PC-3 (cell line): ENCODE results near the gene DMRT1. TPM values are rescaled to one million over a fixed set of nuclear protein-coding genes. Genes with fewer than 3 reads are reported as not detected.

Experiments used
- ATAC-seq: fragments of 200-7000 bp; cut with Tn5 transposase; 2 replicates; pipeline ENCODE4 v1.9.1; 2020; ENCODE audit warnings: mild to moderate bottlenecking, moderate library complexity
- BruUV-seq: library from RNA; stranded (reverse); fragments of 400-500 nt; replicated peaks from 2 replicates; lab custom pipeline; 2021; lab: Mats Ljungman, UMichigan
- CTCF ChIA-PET: fragments of 300-600 bp; sonication (Branson Sonifier 250); formaldehyde crosslinking; loops from one replicate; lab custom pipeline; 2022; ENCODE audit warnings: antibody characterized with exemption; lab: Charles Lee
- POLR2A ChIA-PET: fragments of 300-600 bp; sonication (Branson Sonifier 250); formaldehyde crosslinking; loops from one replicate; lab custom pipeline; 2022; ENCODE audit warnings: antibody characterized with exemption; ENCODE audit not compliant: unreplicated experiment; lab: Charles Lee
- DNase-seq: peaks from one replicate; pipeline ENCODE4 v3.0.0-alpha.2; 2015
- H2AFZ ChIP-seq: fragments of 300-600 bp; sonication (generic); 2 replicates; pipeline ENCODE4 v1.6.0; 2016; ENCODE audit warnings: antibody characterized with exemption, low read length
- H3F3A ChIP-seq: fragments of 300-600 bp; sonication (generic); one replicate; pipeline ENCODE4 v1.6.0; 2017; ENCODE audit warnings: antibody characterized with exemption, low read length, control low read depth, mild to moderate bottlenecking; ENCODE audit not compliant: unreplicated experiment
- H3K27ac ChIP-seq: fragments of 300-600 bp; sonication (generic); 2 replicates; pipeline ENCODE4 v1.5.1; 2016; ENCODE audit warnings: mild to moderate bottlenecking, low read length
- H3K27me3 ChIP-seq: fragments of 300-600 bp; sonication (generic); 2 replicates; pipeline ENCODE4 v1.6.1; 2016; ENCODE audit warnings: low read length, mixed read lengths
- H3K36me3 ChIP-seq: fragments of 300-600 bp; sonication (generic); 2 replicates; pipeline ENCODE4 v1.6.1; 2016; ENCODE audit warnings: low read depth, mixed run types, low read length, mixed read lengths
- H3K4me1 ChIP-seq: fragments of 300-600 bp; sonication (generic); 2 replicates; pipeline ENCODE4 v1.5.1; 2016; ENCODE audit warnings: low read length; ENCODE audit not compliant: insufficient read depth
- H3K4me2 ChIP-seq: fragments of 300-600 bp; sonication (generic); 2 replicates; pipeline ENCODE4 v1.6.0; 2016; ENCODE audit warnings: low read length
- H3K4me3 ChIP-seq: fragments of 300-600 bp; sonication (generic); 2 replicates; pipeline ENCODE4 v1.5.1; 2016; ENCODE audit warnings: mild to moderate bottlenecking, low read length, mixed read lengths
- H3K79me2 ChIP-seq: fragments of 300-600 bp; sonication (generic); 2 replicates; pipeline ENCODE4 v1.6.1; 2017; ENCODE audit warnings: low read length, mixed read lengths
- H3K9ac ChIP-seq: fragments of 300-600 bp; sonication (generic); 2 replicates; pipeline ENCODE4 v1.6.0; 2016; ENCODE audit warnings: mild to moderate bottlenecking, low read length
- H3K9me2 ChIP-seq: fragments of 300-600 bp; sonication (generic); replicated peaks from 2 replicates; pipeline ENCODE4 v1.6.1; 2016; ENCODE audit warnings: mixed run types, low read length, mixed read lengths
- H3K9me3 ChIP-seq: fragments of 300-600 bp; sonication (generic); 2 replicates; pipeline ENCODE4 v1.6.1; 2016; ENCODE audit warnings: low read length, mixed read lengths
- H4K20me1 ChIP-seq: fragments of 300-600 bp; sonication (generic); 2 replicates; pipeline ENCODE4 v1.6.1; 2016; ENCODE audit warnings: low read length, mixed read lengths
- EZH2 ChIP-seq: fragments of 300-600 bp; sonication (generic); IDR thresholded peaks from one replicate; pipeline ENCODE4 v1.6.1; 2017; ENCODE audit warnings: antibody characterized with exemption, mild to moderate bottlenecking, low read length; ENCODE audit not compliant: unreplicated experiment
- EZH2phosphoT487 ChIP-seq: fragments of 300-600 bp; sonication (generic); IDR thresholded peaks from 2 replicates; pipeline ENCODE4 v1.6.1; 2018; ENCODE audit warnings: mild to moderate bottlenecking, antibody characterized with exemption, low read length, borderline replicate concordance
- intact Hi-C: fragments of 100-400 bp; cut with micrococcal nuclease; formaldehyde crosslinking; loops from 2 replicates; pipeline ENCODE4 v1.9.0; 2023
- total RNA-seq: library from RNA; depleted of rRNA; stranded (reverse); fragments of >200 nt; gene quantifications from 2 replicates; pipeline ENCODE4 v1.2.3, GENCODE V29; 2014
- TF ChIP-seq, protein P1 (sequence below): fragments of 300-600 bp; sonication (generic); conservative IDR thresholded peaks from 2 replicates; pipeline ENCODE4 v1.5.1; 2017; ENCODE audit warnings: antibody characterized with exemption, low read depth, mild to moderate bottlenecking, low read length

DMRT1 gene
- total RNA-seq, 1 experiment from 2014 or later = 0.04 TPM

DNA sequence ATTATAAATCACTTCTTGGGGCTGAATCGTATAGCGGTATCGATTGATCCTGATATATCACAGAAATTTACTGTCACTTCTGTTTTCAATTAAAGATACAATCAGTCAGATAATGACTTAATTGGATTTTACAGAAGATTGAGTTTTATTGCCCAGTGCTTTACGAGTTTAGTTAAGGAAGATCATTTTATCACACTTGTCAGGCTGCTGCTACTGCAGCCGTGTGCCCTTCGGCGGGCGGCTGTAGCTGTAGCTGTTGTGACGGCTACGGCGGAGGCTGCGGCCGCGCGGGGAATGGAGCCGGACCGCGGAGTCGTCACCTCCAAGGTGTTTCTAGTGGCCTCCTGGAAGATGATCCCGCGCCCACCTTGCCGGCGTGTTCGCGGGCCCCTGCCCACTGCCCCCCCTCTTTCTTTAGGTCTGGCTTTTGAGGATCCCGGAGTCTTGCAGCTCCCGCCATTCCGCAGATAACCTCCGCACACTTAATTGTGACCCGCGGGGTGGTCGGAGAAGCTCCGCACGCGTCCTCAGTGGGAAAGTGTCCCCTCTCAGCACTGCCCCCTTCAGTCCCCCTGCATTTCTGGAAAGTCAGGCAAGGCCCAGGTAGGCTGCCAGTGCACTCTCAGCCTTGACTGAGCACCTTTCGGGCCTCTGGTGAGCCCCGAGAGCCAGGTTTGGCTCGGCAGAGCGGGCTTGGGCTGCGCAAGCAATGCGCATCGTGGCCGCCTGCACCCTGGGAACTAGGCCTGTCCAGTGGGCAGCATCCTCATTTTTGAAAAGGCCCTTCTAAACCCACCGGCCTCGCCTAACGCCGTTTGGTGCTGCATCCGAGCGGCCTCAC is 128.0 kb downstream of the DMRT1 start:
- no peak overlapping the region for H3K9ac ChIP-seq
- ChIA-PET CTCF (no interaction called here), POLR2A (no interaction called here)
- H3K36me3 ChIP-seq = no peaks in the 10 kb centered on the region
- no peak for DNase-seq
- no peak for TF ChIP-seq EZH2phosphoT487
- H3K9me2 ChIP-seq = no peaks in the 10 kb centered on the region
- no peaks in the 10 kb centered on the region for H4K20me1 ChIP-seq
- peaks cover 21% of the 10 kb centered on the region; the same call in 1 of the 2 replicates for H3K27me3 ChIP-seq
- H3K79me2 ChIP-seq = no peaks in the 10 kb centered on the region
- H3K27ac ChIP-seq = no peak overlapping the region
- H3K9me3 ChIP-seq = no peaks in the 10 kb centered on the region
- intact Hi-C loops = no loop called here
- no peaks in the 10 kb centered on the region for H3F3A ChIP-seq
- no peak overlapping the region for H3K4me2 ChIP-seq
- H3K4me3 ChIP-seq = no peak overlapping the region
- H2AFZ ChIP-seq = no peak overlapping the region
- no peaks in the 10 kb centered on the region for H3K4me1 ChIP-seq
- BruUV-seq = no TSS peak
- ATAC-seq = no peak

DNA sequence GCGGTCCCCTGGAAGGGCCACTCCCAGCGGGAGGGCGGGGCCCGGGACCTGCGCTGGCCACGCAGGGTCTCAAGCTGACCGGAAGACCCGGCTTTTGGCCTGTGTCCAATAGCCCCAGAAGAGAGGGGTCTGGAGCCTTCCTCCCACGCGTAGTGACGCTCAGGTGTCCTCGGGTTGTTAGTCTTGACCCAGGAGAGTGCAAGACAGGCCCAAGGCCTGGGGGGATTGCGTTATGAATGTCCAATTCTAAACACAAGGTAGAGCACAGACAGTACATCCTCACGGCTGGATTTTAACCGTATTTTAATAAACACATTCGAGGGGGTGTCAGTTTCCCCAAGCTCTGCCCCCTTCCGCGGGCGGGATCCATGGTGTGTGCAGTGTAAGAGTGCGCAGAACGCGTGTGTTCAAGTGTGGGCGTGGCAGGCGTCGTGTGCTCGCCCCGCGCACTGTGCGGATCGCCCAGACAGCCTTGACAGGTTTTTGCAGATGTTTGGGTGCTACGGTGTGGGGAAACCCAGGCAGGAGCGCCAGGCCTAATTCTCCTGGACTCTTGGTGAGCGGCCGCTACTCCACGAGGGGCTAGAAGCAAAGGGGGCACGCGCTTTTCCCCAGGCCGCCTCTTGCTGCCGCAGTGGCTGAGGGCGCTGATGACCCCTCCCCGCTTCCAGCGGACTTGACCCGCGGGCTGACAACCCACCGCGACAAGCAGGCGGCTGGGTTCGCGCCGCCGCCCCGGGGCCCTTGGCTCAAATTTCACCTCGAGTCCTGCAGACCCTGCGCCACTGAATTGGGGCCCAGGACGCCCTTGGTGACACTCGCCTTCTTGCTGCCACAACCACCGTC is 128.9 kb downstream of the DMRT1 start:
- H3F3A ChIP-seq = no peaks in the 10 kb centered on the region
- ChIA-PET CTCF (no interaction called here), POLR2A (no interaction called here)
- intact Hi-C loops = no loop called here
- H3K4me3 ChIP-seq = no peak overlapping the region
- H3K4me2 ChIP-seq = no peak overlapping the region
- no peaks in the 10 kb centered on the region for H3K4me1 ChIP-seq
- H3K27ac ChIP-seq = no peak overlapping the region
- H4K20me1 ChIP-seq = no peaks in the 10 kb centered on the region
- TF ChIP-seq EZH2 (no peak), EZH2phosphoT487 (no peak)
- TF ChIP-seq, protein P1, sequence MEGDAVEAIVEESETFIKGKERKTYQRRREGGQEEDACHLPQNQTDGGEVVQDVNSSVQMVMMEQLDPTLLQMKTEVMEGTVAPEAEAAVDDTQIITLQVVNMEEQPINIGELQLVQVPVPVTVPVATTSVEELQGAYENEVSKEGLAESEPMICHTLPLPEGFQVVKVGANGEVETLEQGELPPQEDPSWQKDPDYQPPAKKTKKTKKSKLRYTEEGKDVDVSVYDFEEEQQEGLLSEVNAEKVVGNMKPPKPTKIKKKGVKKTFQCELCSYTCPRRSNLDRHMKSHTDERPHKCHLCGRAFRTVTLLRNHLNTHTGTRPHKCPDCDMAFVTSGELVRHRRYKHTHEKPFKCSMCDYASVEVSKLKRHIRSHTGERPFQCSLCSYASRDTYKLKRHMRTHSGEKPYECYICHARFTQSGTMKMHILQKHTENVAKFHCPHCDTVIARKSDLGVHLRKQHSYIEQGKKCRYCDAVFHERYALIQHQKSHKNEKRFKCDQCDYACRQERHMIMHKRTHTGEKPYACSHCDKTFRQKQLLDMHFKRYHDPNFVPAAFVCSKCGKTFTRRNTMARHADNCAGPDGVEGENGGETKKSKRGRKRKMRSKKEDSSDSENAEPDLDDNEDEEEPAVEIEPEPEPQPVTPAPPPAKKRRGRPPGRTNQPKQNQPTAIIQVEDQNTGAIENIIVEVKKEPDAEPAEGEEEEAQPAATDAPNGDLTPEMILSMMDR = no peak
- H3K27me3 ChIP-seq = peaks cover 15% of the 10 kb centered on the region; the same call in 1 of the 2 replicates
- H2AFZ ChIP-seq = no peak overlapping the region
- H3K9me3 ChIP-seq = no peaks in the 10 kb centered on the region
- no TSS peak for BruUV-seq
- DNase-seq = no peak
- no peak for ATAC-seq
- H3K79me2 ChIP-seq = no peaks in the 10 kb centered on the region
- H3K36me3 ChIP-seq = no peaks in the 10 kb centered on the region
- no peaks in the 10 kb centered on the region for H3K9me2 ChIP-seq
- H3K9ac ChIP-seq = no peak overlapping the region

DNA sequence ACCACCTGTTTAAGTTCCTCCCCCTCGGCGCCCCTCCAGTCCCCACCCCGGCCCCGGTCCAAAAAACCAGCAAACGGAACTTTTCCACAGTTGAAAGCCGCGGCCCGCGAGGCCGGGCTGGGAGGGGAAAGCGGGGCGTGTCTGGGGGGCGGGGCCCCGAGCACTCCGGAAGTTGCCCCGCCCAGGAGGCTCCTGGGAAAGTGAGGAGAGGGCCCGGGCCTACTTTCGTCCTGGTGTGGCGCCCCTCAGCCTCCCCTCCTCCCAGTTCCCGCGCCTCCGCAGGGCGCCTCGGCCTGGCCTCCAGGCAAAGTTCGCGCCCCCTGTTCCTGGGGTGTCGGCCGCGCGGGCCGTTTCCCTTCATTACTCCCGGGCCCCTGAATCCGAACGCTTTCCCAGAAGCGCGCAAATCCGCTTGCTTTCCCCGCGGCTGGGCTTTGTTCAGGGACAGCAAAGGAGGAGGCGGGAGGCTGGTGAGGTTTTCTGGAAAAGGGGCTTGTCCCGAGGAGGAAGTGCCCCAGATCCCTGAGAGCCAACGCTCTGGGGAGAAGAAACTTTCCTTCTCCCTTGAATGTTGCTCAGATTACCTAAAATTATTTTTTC is 130.5 kb downstream of the DMRT1 start:
- no peaks in the 10 kb centered on the region for H3K79me2 ChIP-seq
- no peaks in the 10 kb centered on the region for H3K9me3 ChIP-seq
- ChIA-PET POLR2A (no interaction called here), CTCF (no interaction called here)
- no peak overlapping the region for H3K4me3 ChIP-seq
- no peaks in the 10 kb centered on the region for H3F3A ChIP-seq
- H3K9me2 ChIP-seq = no peaks in the 10 kb centered on the region
- H3K4me2 ChIP-seq = no peak overlapping the region
- TF ChIP-seq, protein P1 = no peak
- TF ChIP-seq EZH2 (no peak), EZH2phosphoT487 (no peak)
- intact Hi-C loops = no loop called here
- no peak overlapping the region for H3K27ac ChIP-seq
- H3K27me3 ChIP-seq = peaks cover 12% of the 10 kb centered on the region; the same call in 1 of the 2 replicates
- H3K9ac ChIP-seq = no peak overlapping the region
- no peaks in the 10 kb centered on the region for H4K20me1 ChIP-seq
- H3K36me3 ChIP-seq = no peaks in the 10 kb centered on the region
- H3K4me1 ChIP-seq = no peaks in the 10 kb centered on the region
- BruUV-seq = no TSS peak
- ATAC-seq (no peak), DNase-seq (no peak)
- H2AFZ ChIP-seq = no peak overlapping the region
